Activated CD8-positive, alpha-beta memory T cell treated with anti-CD3 and anti-CD28 coated beads, Interleukin-2, amount 50 U/mL, for 1 hour (primary cell): ENCODE measurements around the gene MAP2K4.

Experiments
- DNase-seq: peaks from one replicate; pipeline ENCODE4 v3.0.0-alpha.2; 2020; ENCODE audit errors: extremely low read depth

MAP2K4 gene

GRCh38 chr17:12037970-12038369 is 17.3 kb downstream of the MAP2K4 start:
- DNase-seq, result no peak

DNA sequence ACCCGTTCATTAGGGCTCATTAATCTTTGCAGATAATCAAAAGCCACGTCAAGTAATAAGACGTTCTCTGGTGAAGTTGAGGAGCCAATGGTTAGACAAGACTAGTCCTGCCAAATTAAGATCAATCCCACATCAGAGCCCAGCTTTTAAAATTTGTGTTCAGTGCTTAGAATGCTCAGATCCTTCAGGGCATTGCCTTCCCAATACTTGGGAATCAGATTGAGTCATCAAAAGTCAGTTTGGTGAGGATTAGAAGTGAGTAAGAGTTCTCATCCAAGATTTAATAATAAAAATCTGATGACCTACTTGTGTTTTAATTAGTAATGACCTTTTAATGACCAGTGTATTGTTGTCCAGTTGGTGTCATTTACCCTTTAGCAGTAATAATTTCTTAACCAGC is 19.8 kb downstream of the MAP2K4 start:
- no peak for DNase-seq

- DNase-seq, result no peak
Observed at GRCh38 chr17:12041312-12041711, 20.6 kb downstream of the MAP2K4 start.

- DNase-seq, result no peak
Observed at GRCh38 chr17:12043702-12044101, 23.0 kb downstream of the MAP2K4 start.

- no peak for DNase-seq
Observed at GRCh38 chr17:12046786-12047185, 26.1 kb downstream of the MAP2K4 start.

- no peak for DNase-seq
Observed at GRCh38 chr17:12047681-12048376, 27.2 kb downstream of the MAP2K4 start.

GRCh38 chr17:12048843-12049473 is 28.3 kb downstream of the MAP2K4 start:
- no peak for DNase-seq

GRCh38 chr17:12050646-12051225 is 30.1 kb downstream of the MAP2K4 start:
- no peak for DNase-seq

DNA sequence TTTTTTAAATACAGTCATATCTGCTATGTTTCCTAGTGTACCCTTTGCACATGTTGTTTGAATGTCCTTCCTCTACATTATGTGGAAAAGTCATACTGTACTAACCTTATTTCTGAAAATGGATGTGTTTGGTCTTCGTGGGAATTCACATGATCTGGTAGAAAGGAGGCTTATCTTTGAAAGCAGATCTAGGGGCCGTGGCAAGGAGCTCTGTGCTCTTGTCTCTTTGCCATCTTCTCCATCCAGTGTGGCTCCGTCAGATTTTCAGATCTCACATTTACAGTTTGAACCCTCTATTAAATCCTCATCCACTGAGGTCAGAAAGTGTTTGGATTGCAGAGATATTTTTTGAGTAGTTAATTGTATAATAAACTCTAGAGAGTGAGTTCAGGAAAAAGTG is 32.9 kb downstream of the MAP2K4 start:
- no peak for DNase-seq

DNA sequence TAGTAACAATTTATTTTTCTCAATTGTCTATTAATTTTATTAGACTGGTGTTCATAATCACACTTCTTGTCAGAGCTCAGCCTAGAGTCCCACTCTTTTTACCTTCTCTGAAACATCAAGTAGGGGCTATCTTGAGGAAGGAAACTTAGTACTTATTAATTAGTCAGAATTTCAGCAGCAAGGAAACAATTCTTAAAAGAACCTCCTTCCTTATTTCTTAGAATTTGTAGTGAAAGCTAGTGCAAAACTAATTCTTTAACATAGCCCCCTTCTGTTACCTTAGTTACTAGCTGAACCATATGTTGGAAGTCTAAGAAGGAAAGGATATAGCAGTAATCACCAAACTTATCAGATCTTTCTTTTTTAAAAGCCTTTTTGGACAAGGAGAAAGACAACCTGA is 35.2 kb downstream of the MAP2K4 start:
- no peak for DNase-seq

DNA sequence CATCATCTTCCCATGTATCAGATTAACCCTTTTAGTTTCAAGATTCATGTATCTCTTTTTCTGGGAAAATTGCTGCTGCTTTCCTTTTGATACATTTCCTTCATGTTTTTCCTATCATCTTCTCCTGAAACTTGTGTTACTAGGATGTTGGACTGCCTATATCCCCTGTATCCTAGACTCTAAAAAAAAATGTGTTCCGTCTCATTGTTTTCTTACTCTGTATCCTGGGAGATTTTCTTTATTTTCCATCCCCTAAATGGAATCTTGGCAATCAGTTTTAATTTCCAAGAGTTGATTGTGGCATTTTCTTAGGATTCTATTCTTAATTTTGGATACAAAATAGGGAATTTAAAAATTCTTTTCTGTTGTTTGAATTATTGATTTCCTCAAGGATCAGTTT is 36.8 kb downstream of the MAP2K4 start:
- DNase-seq, result no peak

- DNase-seq, result no peak
Observed at GRCh38 chr17:12058535-12058934, 37.9 kb downstream of the MAP2K4 start.

DNA sequence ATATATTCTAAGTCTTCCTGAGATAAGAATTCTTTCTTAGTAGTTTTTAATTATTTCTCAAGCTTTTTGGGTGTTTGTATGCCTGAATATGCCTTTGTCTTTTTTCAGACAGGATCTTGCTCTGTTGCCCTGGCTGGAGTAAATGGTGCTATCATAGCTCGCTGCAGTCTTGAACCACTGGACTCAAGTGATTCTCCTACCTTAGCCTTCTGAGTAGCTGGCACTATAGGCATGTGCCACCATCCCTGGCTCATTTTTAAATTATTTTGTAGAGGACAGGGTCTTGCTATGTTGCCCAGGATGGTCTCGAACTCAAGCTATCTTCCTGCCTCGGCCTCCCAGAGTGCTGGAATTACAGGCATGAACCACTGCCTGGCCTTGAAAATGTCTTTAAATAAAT is 41.6 kb downstream of the MAP2K4 start:
- DNase-seq, result no peak

GRCh38 chr17:12064395-12064794 is 43.7 kb downstream of the MAP2K4 start:
- no peak for DNase-seq

GRCh38 chr17:12067485-12067884 is 46.8 kb downstream of the MAP2K4 start:
- no peak for DNase-seq

GRCh38 chr17:12068946-12069345 is 48.3 kb downstream of the MAP2K4 start:
- DNase-seq, result no peak

DNA sequence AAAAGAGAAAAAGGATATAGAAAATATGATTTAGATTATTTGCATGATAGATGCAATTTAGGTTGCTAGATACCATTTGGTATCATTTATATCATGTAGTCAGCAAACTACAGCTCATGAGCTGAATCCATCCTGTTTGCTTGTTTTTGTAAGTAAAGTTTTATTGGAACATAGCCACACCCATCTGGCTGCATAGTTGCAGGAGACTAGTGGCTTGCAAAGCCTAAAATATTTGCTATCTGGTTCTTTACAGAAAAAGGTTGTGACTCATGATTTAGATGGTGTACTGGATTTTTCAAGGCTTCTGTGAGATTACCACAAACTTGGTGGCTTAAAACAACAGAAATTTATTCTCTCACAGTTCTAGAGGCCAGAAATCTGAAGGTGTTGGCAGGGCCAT is 49.9 kb downstream of the MAP2K4 start:
- no peak for DNase-seq

GRCh38 chr17:12074346-12074745 is 53.7 kb downstream of the MAP2K4 start:
- no peak for DNase-seq

- DNase-seq, result no peak
Observed at GRCh38 chr17:12077773-12078172, 57.1 kb downstream of the MAP2K4 start.

- DNase-seq, result no peak
Observed at GRCh38 chr17:12078791-12079190, 58.1 kb downstream of the MAP2K4 start.

- DNase-seq, result no peak
Observed at GRCh38 chr17:12081720-12082119, 61.0 kb downstream of the MAP2K4 start.

DNA sequence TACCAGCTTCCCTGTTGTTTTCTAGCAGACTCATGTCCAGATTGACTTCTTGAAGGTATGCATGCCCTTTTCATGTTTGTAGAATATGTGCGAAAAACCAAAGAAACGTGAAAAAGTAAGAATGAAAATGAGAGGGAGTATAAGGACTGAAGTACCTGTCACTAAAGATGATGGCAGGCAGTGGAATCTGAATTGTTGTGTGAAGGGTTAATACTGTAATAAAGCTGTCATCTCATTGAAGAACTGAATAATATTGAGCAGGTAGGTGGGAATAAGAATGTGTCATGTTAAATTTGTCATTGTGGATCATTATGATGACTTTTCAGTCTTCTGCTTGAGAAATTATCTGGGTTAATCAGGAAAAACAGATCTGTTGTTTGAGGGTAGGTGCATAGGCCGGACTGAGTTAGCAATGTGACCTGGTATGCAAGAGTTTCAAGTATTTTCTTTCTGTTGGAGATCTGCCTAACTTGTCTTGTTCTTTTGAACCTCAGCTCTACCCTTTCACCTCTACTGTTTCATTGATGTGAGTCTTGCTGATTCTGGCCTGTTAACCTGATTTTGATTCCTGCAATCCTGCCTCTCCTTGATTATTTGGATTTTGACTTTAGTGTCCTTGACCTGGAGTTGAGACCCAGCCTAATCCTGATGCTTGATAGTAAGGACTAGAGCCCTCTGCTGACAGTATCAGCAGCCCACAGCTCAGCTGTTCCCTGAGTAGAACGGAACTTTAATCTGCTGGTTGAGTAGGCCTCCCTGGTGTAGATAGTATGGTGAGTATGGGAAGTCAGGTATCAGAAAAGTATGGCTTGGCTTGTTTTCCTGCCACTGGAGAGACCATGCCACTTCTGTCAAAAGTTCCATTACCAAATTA is 64.6 kb downstream of the MAP2K4 start:
- DNase-seq, result no peak
